T-helper 2 cell treated with Interferon-gamma antibody and Interleukin-4, amounts not matched to agents 5 μg/mL and 100 μg/mL, for 36 hours (primary cell): ENCODE measurements around the gene PEX5L.

Experiments
- DNase-seq: peaks from one replicate; pipeline ENCODE4 v3.0.0; 2021; ENCODE audit warnings: low spot score
- H3K27ac Mint-ChIP-seq: one replicate; pipeline ENCODE4 v1.8.0; 2021; ENCODE audit warnings: mild to moderate bottlenecking, mixed read lengths
- H3K27me3 Mint-ChIP-seq: one replicate; pipeline ENCODE4 v1.8.0; 2021; ENCODE audit warnings: low read depth, mixed read lengths
- H3K36me3 Mint-ChIP-seq: one replicate; pipeline ENCODE4 v1.8.0; 2021; ENCODE audit warnings: low read depth, mixed read lengths
- H3K4me1 Mint-ChIP-seq: one replicate; pipeline ENCODE4 v1.8.0; 2021; ENCODE audit warnings: low read depth, mixed read lengths
- H3K4me3 Mint-ChIP-seq: one replicate; pipeline ENCODE4 v1.8.0; 2022; ENCODE audit warnings: mild to moderate bottlenecking, moderate library complexity, mixed read lengths
- H3K9me3 Mint-ChIP-seq: one replicate; pipeline ENCODE4 v1.8.0; 2021; ENCODE audit warnings: mixed read lengths

PEX5L gene

GRCh38 chr3:179771797-179772196, 264.9 kb downstream of the PEX5L start:
- no peak overlapping the region for H3K27ac Mint-ChIP-seq
- peaks cover 3% of the 10 kb centered on the region for H3K9me3 Mint-ChIP-seq
- H3K36me3 Mint-ChIP-seq: peaks cover 17% of the 10 kb centered on the region
- no peak for DNase-seq
- H3K4me1 Mint-ChIP-seq: peaks cover 5% of the 10 kb centered on the region
- H3K4me3 Mint-ChIP-seq: no peak overlapping the region
- no peaks in the 10 kb centered on the region for H3K27me3 Mint-ChIP-seq

- Mint-ChIP-seq H3K36me3 (peaks cover 20% of the 10 kb centered on the region), H3K4me1 (peaks cover 5% of the 10 kb centered on the region), H3K4me3 (no peak overlapping the region), H3K9me3 (peaks cover 3% of the 10 kb centered on the region), H3K27me3 (no peaks in the 10 kb centered on the region), H3K27ac (no peak overlapping the region)
- no peak for DNase-seq
These were observed 267.1 kb downstream of the PEX5L start for GRCh38 chr3:179769411-179770247.

GRCh38 chr3:179768080-179768479, 268.7 kb downstream of the PEX5L start:
- no peak overlapping the region for H3K4me3 Mint-ChIP-seq
- peaks cover 16% of the 10 kb centered on the region for H3K36me3 Mint-ChIP-seq
- H3K9me3 Mint-ChIP-seq: no peaks in the 10 kb centered on the region
- no peak overlapping the region for H3K27ac Mint-ChIP-seq
- peaks cover 5% of the 10 kb centered on the region for H3K4me1 Mint-ChIP-seq
- no peaks in the 10 kb centered on the region for H3K27me3 Mint-ChIP-seq
- no peak for DNase-seq

- Mint-ChIP-seq H3K4me1 (peaks cover 5% of the 10 kb centered on the region), H3K4me3 (no peak overlapping the region), H3K27me3 (no peaks in the 10 kb centered on the region), H3K9me3 (no peaks in the 10 kb centered on the region), H3K27ac (no peak overlapping the region), H3K36me3 (peaks cover 16% of the 10 kb centered on the region)
- no peak for DNase-seq
These were observed 270.2 kb downstream of the PEX5L start for GRCh38 chr3:179766416-179767133.

GRCh38 chr3:179765396-179765795, 271.3 kb downstream of the PEX5L start:
- Mint-ChIP-seq H3K4me1 (peaks cover 5% of the 10 kb centered on the region), H3K27ac (no peak overlapping the region), H3K27me3 (no peaks in the 10 kb centered on the region), H3K4me3 (no peak overlapping the region), H3K36me3 (peaks cover 20% of the 10 kb centered on the region), H3K9me3 (no peaks in the 10 kb centered on the region)
- no peak for DNase-seq

GRCh38 chr3:179760944-179761343, 275.8 kb downstream of the PEX5L start:
- no peaks in the 10 kb centered on the region for H3K4me1 Mint-ChIP-seq
- H3K36me3 Mint-ChIP-seq: peaks cover 17% of the 10 kb centered on the region
- H3K27ac Mint-ChIP-seq: no peak overlapping the region
- H3K27me3 Mint-ChIP-seq: no peaks in the 10 kb centered on the region
- no peaks in the 10 kb centered on the region for H3K9me3 Mint-ChIP-seq
- no peak for DNase-seq
- no peak overlapping the region for H3K4me3 Mint-ChIP-seq

- no peak overlapping the region for H3K27ac Mint-ChIP-seq
- no peaks in the 10 kb centered on the region for H3K27me3 Mint-ChIP-seq
- no peak overlapping the region for H3K4me3 Mint-ChIP-seq
- H3K4me1 Mint-ChIP-seq: no peaks in the 10 kb centered on the region
- no peaks in the 10 kb centered on the region for H3K9me3 Mint-ChIP-seq
- H3K36me3 Mint-ChIP-seq: no peaks in the 10 kb centered on the region
- no peak for DNase-seq
These were observed 285.9 kb downstream of the PEX5L start for GRCh38 chr3:179750720-179751328.

GRCh38 chr3:179745716-179746115, 291.0 kb downstream of the PEX5L start:
- Mint-ChIP-seq H3K27me3 (no peaks in the 10 kb centered on the region), H3K27ac (no peak overlapping the region), H3K4me1 (peaks cover 6% of the 10 kb centered on the region), H3K9me3 (no peaks in the 10 kb centered on the region), H3K4me3 (no peak overlapping the region), H3K36me3 (peaks cover 4% of the 10 kb centered on the region)
- no peak for DNase-seq

GRCh38 chr3:179745079-179745478, 291.7 kb downstream of the PEX5L start:
- H3K9me3 Mint-ChIP-seq: no peaks in the 10 kb centered on the region
- H3K27me3 Mint-ChIP-seq: no peaks in the 10 kb centered on the region
- H3K36me3 Mint-ChIP-seq: peaks cover 6% of the 10 kb centered on the region
- DNase-seq: no peak
- H3K27ac Mint-ChIP-seq: no peak overlapping the region
- peaks cover 6% of the 10 kb centered on the region for H3K4me1 Mint-ChIP-seq
- H3K4me3 Mint-ChIP-seq: no peak overlapping the region
